Measurements from ENCODE around the gene ATE1. TPM values are rescaled to one million over a fixed set of nuclear protein-coding genes. Genes with fewer than 3 reads are reported as not detected.

ATE1 gene
- total and polyA plus RNA-seq, 10 of the 15 experiments (the other 5 are each of a cell fraction or from before 2014, with no cell fraction given) = 4.3 to 22.7 (median 15.9) TPM

- DNase-seq (ENCODE audit: low read depth, low spot score) (no peak), ATAC-seq (no peak), FAIRE-seq (no peak)
- no peak overlapping the region for H3K9ac ChIP-seq (ENCODE audit: control insufficient read depth, insufficient read depth, low read length)
- no TSS peak for BruUV-seq (replicated peaks)
- SMC1A ChIA-PET (ENCODE audit: uncharacterized antibody, unreplicated experiment) = interaction anchor here (0.7 to 1.5 kb wide), 5 partner anchors 11 to 39 kb away, joined by 4 to 6 read pairs (median 4); no protein-coding TSS in a partner anchor
- CTCF ChIA-PET = interaction anchor here (1.8 to 2.2 kb wide), 2 partner anchors 18 to 59 kb away, joined by 5 to 8 read pairs; no protein-coding TSS in a partner anchor
- H3K4me1 ChIP-seq (ENCODE audit: control insufficient read depth, insufficient read depth, low read length) = no peaks in the 10 kb centered on the region
- in situ Hi-C loops (cut with MboI) = no loop called here
- H3K4me2 ChIP-seq (ENCODE audit: control insufficient read depth, insufficient read depth) = no peak overlapping the region
- intact Hi-C loops (cut with micrococcal nuclease; ENCODE audit: unreplicated experiment) = no loop called here
- RAD21 ChIA-PET (ENCODE audit: unreplicated experiment) = interaction anchor here (0.6 to 1.6 kb wide), 2 partner anchors 9 to 1017 kb away, joined by 3 read pairs; no protein-coding TSS in a partner anchor
- no peaks in the 10 kb centered on the region for H3K79me2 ChIP-seq (ENCODE audit: control insufficient read depth, insufficient read depth, low read length)
- H4K20me1 ChIP-seq (ENCODE audit: control insufficient read depth, insufficient read depth) = no peaks in the 10 kb centered on the region
- H2AFZ ChIP-seq (ENCODE audit: control insufficient read depth, low read depth, low read length) = no peak overlapping the region
- TF ChIP-seq ZNF622 (IDR thresholded peaks at IDR 0.05) = no peak
- no peak for TF ChIP-seq ZNF207 (IDR thresholded peaks at IDR 0.05; ENCODE audit: borderline replicate concordance)
- TF ChIP-seq HDAC2 (IDR thresholded peaks at IDR 0.05) = no peak
- no peak for TF ChIP-seq NFYB (IDR thresholded peaks at IDR 0.05; ENCODE audit: insufficient read depth, low read depth, low read length)
- TF ChIP-seq POLR2AphosphoS5 (IDR thresholded peaks at IDR 0.05; ENCODE audit: low read length) = no peak
- no peak for TF ChIP-seq MYB (IDR thresholded peaks at IDR 0.05; ENCODE audit: borderline replicate concordance, low read depth, low read length)
- H3K27ac ChIP-seq (ENCODE audit: control insufficient read depth, insufficient read depth) = no peak overlapping the region
- H3K9me3 ChIP-seq (replicated peaks; ENCODE audit: control insufficient read depth, insufficient read depth, low read length) = no peaks in the 10 kb centered on the region; the same call in 2 of the 3 replicates
- H3K4me3 ChIP-seq = no peak overlapping the region
- POLR2A ChIA-PET = interaction anchor here (1.2 kb wide), 1 partner anchor 14 kb away, joined by 4 read pairs; no protein-coding TSS in a partner anchor
- no peaks in the 10 kb centered on the region; a peak in 1 of 4 replicates for H3K36me3 ChIP-seq (ENCODE audit: control insufficient read depth in 2 of 2, insufficient read depth in 2 of 2, low read length in 1 of 2)
- H3K27me3 ChIP-seq (replicated peaks in 1 of 2; ENCODE audit: control insufficient read depth in 2 of 2, insufficient read depth in 2 of 2, low read length in 1 of 2) = no peaks in the 10 kb centered on the region
Measured at GRCh38 chr10:121841862-121842261, 86.0 kb downstream of the ATE1 start.

GRCh38 chr10:121838931-121839330, 88.9 kb downstream of the ATE1 start:
- FAIRE-seq (no peak), ATAC-seq (peak; percentile 44; the same call in 1 of the 3 replicates), DNase-seq (ENCODE audit: low read depth, low spot score) (no peak)
- Histone ChIP-seq H3K4me3 (no peak overlapping the region), H3K79me2 (ENCODE audit: control insufficient read depth, insufficient read depth, low read length) (no peaks in the 10 kb centered on the region), H3K36me3 (ENCODE audit: control insufficient read depth in 2 of 2, insufficient read depth in 2 of 2, low read length in 1 of 2) (no peaks in the 10 kb centered on the region; a peak in 1 of 4 replicates), H3K4me1 (ENCODE audit: control insufficient read depth, insufficient read depth, low read length) (no peaks in the 10 kb centered on the region), H3K27me3 (replicated peaks in 1 of 2; ENCODE audit: control insufficient read depth in 2 of 2, insufficient read depth in 2 of 2, low read length in 1 of 2) (no peaks in the 10 kb centered on the region), H3K4me2 (ENCODE audit: control insufficient read depth, insufficient read depth) (no peak overlapping the region), H3K9ac (ENCODE audit: control insufficient read depth, insufficient read depth, low read length) (no peak overlapping the region), H2AFZ (ENCODE audit: control insufficient read depth, low read depth, low read length) (no peak overlapping the region), H3K9me3 (replicated peaks; ENCODE audit: control insufficient read depth, insufficient read depth, low read length) (no peaks in the 10 kb centered on the region), H4K20me1 (ENCODE audit: control insufficient read depth, insufficient read depth) (no peaks in the 10 kb centered on the region), H3K27ac (ENCODE audit: control insufficient read depth, insufficient read depth) (no peak overlapping the region)
- ChIA-PET CTCF (interaction anchor here (1.0 kb wide), 1 partner anchor 14 kb away, joined by 3 read pairs; no protein-coding TSS in a partner anchor), SMC1A (ENCODE audit: uncharacterized antibody, unreplicated experiment) (interaction anchor here (1.1 to 1.3 kb wide), 2 partner anchors 9 to 31 kb away, joined by 3 read pairs; no protein-coding TSS in a partner anchor), RAD21 (ENCODE audit: unreplicated experiment) (no interaction called here), POLR2A (no interaction called here)
- BruUV-seq (replicated peaks) = no TSS peak
- 94% methylated on average over 4 of the region's 4 CpGs for WGBS (ENCODE audit: insufficient coverage, insufficient replicate concordance, low lambda C conversion rate, missing lambda C conversion rate)
- intact Hi-C loops (cut with micrococcal nuclease; ENCODE audit: unreplicated experiment) (no loop called here), in situ Hi-C loops (cut with MboI) (no loop called here)
- TF ChIP-seq MEF2A (IDR thresholded peaks at IDR 0.05; ENCODE audit: insufficient read depth, low read depth, low read length) = no peak
- TF ChIP-seq ATF2 (IDR thresholded peaks at IDR 0.05; ENCODE audit: low read length) = no peak

Data from GM12878 (cell line).